Stimulated activated CD8-positive, alpha-beta memory T cell treated with anti-CD3 and anti-CD28 coated beads, Interleukin-12 subunit alpha, Interleukin-12 subunit beta, amount 100 ng/mL, for 4 hours (primary cell): ENCODE measurements around the gene CCDC110.

Experiments
- DNase-seq: peaks from one replicate; pipeline ENCODE4 v3.0.0-alpha.2; 2020; ENCODE audit warnings: low read depth

The CCDC110 gene

GRCh38 chr4:185472103-185472542 lies 590 bp upstream of the CCDC110 start:
- no peak for DNase-seq

- no peak for DNase-seq
These were observed 885 bp downstream of the CCDC110 start for GRCh38 chr4:185470501-185471195.

- no peak for DNase-seq
These were observed 1.9 kb downstream of the CCDC110 start for GRCh38 chr4:185469580-185470154.

- DNase-seq = no peak
These were observed 2.5 kb downstream of the CCDC110 start for GRCh38 chr4:185468999-185469398.

- DNase-seq = no peak
These were observed 3.5 kb downstream of the CCDC110 start for GRCh38 chr4:185467991-185468390.

GRCh38 chr4:185467101-185467500 lies 4.4 kb downstream of the CCDC110 start:
- no peak for DNase-seq

- DNase-seq = no peak
These were observed 5.8 kb downstream of the CCDC110 start for GRCh38 chr4:185465707-185466106.

- no peak for DNase-seq
These were observed 6.6 kb downstream of the CCDC110 start for GRCh38 chr4:185464887-185465286.

GRCh38 chr4:185464183-185464582 lies 7.3 kb downstream of the CCDC110 start:
- DNase-seq = no peak

- no peak for DNase-seq
These were observed 8.0 kb downstream of the CCDC110 start for GRCh38 chr4:185463541-185463940.

- no peak for DNase-seq
These were observed 10.0 kb downstream of the CCDC110 start for GRCh38 chr4:185461565-185461964.

GRCh38 chr4:185457136-185457535 lies 14.4 kb downstream of the CCDC110 start:
- DNase-seq = no peak

GRCh38 chr4:185456131-185456530 lies 15.4 kb downstream of the CCDC110 start:
- DNase-seq = no peak

GRCh38 chr4:185445209-185445608 lies 26.3 kb downstream of the CCDC110 start:
- DNase-seq = no peak

GRCh38 chr4:185441479-185441878 lies 30.1 kb downstream of the CCDC110 start:
- no peak for DNase-seq

GRCh38 chr4:185437809-185438208 lies 33.7 kb downstream of the CCDC110 start:
- no peak for DNase-seq

GRCh38 chr4:185435466-185435865 lies 36.1 kb downstream of the CCDC110 start:
- no peak for DNase-seq

- no peak for DNase-seq
These were observed 41.9 kb downstream of the CCDC110 start for GRCh38 chr4:185429660-185430059.

GRCh38 chr4:185426960-185427688 lies 44.4 kb downstream of the CCDC110 start:
- no peak for DNase-seq

- DNase-seq = peak; percentile 86
These were observed 45.7 kb downstream of the CCDC110 start, which contains the start of gene UFSP2 for GRCh38 chr4:185425647-185426352. UFSP2 (minus strand) TSS chr4:185425964; CDS start chr4:185425868, 96 bp downstream.

GRCh38 chr4:185424905-185425646 lies 46.5 kb downstream of the CCDC110 start:
- no peak for DNase-seq
